Activated CD4-positive, CD25-positive, alpha-beta regulatory T cell (primary cell): ENCODE measurements around the gene MAML3.
"Not testable (repeated sequence)": the region's sequence is repeated elsewhere in the genome, so short reads cannot be mapped to it uniquely, and the experiment has no call there.

Source experiments
- DNase-seq, 4 experiments: peaks; one replicate each; lab custom pipeline; 2025; lab: John Stamatoyannopoulos, UW

Gene MAML3

GRCh38 chr4:139961344-139961946 is 192.5 kb downstream of the MAML3 start:
- DNase-seq = no peak

- DNase-seq = no peak
Measured at GRCh38 chr4:139959396-139959795, 194.6 kb downstream of the MAML3 start.

- DNase-seq = no peak
Measured at GRCh38 chr4:139958739-139959098, 195.3 kb downstream of the MAML3 start.

DNA sequence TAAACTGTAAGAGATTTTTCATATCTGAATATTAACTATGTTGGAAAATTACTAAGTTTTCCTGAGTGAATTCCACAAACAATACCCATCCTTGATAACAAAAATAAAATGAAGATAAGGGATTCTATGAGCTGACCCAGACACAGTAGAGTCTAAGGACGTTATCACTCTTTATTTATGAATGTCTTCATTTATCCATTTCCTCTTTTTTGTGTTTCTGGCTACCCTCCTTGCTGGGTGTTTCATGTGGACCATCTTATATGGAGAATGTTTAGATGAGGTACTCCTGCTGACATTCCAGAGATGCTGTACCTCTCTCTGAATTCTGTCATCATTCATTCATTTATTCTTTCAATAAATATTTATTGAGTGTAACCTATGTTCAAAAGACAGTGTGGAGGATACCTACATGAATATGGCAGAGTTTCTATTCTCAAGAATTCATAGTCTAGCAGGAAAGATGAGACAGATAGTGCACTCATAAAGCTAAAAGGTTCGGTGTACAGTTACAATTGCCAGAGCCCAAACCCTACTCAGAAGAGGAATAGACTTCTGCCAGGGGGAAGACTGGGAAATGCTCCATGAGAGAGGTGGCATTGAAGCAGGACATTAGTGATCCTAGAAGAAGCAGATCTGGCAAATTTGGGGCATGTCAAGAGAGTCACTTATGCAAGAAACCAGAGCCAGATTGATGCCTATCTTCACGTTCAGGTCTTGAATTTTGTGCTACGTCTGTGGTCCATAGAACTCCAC is 195.8 kb downstream of the MAML3 start:
- no peak for DNase-seq

GRCh38 chr4:139957065-139957464 is 196.9 kb downstream of the MAML3 start:
- no peak for DNase-seq

GRCh38 chr4:139956507-139957017 is 197.4 kb downstream of the MAML3 start:
- no peak for DNase-seq

DNA sequence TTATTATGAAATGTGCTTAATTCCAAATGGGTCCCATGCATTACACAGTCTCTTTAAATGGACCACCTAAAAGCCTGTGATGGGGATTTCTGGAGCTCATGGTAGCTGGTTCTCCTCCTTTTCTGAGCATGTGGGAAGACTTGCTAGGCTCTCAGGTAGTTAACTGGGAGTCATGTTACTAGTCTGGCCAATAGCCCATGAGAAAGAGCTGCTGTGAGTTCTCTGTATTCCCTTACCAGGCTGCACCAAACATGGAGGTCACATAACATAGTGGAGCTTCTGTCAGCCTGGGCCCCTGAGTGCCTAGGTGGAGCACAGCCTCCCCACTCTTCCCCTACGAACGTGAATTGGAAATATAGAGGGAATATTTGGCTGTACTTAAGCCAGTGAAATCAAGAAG is 198.4 kb downstream of the MAML3 start:
- DNase-seq = no peak

DNA sequence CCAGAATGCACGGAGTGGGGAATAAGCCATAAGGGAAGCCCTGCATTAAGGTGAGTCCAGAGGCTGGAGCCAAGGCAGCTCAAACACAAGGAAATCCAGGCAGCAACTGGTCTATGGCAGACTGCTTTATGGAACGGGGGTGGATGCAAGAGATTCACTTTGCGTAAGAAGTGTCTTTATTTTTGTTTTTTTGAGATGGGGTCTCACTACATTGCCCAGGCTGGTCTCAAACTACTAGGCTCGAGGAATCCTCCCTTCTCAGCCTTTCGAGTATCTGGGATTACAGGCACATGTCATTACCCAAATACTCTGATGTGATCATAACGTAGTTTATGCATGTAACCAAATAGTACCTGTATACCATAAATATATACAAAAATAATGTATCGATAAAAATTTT is 199.5 kb downstream of the MAML3 start:
- DNase-seq = no peak

DNA sequence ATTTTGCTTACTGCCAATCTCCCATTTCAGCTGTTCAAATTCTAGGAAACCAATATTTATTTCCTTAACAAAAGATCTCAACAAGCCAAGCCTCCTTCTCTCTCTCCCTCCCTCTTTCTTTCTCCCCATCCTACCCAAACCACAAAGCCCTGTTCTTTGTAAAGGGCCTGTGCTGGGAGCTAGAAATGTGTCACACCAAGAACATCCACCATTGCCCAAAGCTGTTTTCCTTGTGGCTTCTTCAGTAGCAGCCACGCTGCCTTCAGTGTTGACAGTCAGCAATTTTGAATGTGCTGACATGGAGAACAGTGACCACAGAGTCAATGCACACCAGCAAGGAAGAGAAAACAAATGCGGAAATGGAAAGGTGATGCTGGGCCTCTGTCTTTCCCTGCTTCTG is 203.0 kb downstream of the MAML3 start:
- no peak for DNase-seq

DNA sequence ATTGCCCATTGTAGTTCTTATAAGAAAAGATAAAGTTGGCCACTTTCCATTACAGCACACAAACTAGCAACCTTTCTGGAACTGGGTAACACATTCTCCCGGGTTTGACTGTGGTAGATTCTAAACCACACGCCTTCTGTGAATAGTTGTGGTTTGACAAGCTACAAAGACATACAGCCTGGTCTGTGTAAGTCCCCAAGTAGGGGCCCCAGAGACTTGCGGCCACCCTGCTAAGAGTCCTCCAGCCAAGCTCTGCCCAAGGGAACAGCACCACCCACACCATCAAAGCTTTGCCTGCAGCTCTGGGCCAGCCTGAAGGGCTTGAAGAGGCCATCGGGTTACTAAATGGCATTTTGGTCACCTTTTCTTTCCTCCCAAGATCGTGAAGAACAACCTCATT is 203.4 kb downstream of the MAML3 start:
- no peak for DNase-seq

DNA sequence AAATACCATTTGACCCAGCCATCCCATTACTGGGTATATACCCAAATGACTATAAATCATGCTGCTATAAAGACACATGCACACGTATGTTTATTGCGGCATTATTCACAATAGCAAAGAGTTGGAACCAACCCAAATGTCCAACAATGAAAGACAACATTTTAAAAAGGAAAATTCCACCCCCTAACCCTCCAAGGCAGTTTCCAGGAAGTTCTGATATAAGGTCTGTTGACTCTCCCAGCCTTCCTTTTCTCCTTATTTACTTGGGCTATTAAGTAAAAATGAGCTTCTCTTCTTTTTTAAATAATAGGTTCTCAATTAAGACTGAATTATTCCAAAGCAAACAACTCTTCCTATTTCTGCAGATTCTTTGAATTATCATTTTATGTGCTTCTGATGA is 209.1 kb downstream of the MAML3 start:
- not testable (repeated sequence) for DNase-seq

DNA sequence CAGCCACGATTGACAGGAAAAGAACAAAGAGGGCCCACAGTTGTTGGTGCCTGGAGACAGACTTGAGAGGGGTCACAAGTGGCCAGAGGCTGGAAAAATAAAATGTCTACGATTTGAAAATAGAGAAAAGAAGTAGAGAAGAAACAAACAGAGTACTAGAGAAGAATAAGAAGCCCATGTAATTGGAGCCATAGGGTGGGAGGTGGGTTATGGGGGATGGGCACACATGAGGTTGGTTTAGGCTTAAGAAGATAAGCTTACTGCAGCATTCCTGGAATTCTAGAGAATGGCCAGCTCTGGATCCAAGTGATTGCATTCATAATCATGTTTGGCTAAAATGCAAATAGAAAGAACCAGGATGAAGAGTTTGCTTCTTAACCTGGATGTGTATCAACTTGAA is 210.7 kb downstream of the MAML3 start:
- no peak for DNase-seq

- no peak for DNase-seq
Measured at GRCh38 chr4:139942241-139942640, 211.7 kb downstream of the MAML3 start.

DNA sequence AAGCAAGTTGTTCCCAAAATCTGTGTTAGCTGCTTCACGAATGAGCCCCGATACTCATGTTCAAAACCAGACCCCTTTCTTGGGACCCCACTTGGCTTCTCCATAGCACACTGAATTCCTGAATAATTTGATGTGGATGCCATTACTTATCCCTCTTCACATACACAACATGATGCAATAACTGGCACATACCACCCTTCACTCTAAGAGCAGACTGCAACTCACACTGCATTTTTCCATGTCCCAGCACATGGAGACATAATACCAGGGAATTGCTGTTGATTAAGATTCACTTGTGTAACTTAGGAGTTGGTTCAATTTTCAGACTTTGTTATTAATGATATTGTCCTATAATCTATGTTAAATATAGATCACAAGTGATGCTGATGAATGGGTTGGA is 213.4 kb downstream of the MAML3 start:
- no peak for DNase-seq

DNA sequence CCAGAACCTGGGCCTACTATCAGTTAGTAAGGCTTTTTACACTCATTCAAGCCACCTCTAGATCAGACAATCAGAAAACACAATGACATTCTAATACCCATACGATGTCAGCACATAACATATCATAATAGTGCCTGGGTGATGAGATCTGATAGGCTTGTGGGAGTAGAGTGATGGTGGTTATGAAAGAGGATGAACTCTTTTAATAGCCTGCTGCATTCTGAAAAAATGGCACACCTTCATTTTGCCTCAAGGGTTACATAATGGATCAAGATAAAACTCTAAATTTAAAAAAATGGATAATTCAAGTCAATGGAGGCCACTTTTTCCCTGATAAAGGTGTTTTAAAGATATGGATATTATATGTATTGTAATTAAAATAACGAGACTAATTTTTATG is 215.6 kb downstream of the MAML3 start:
- no peak for DNase-seq

GRCh38 chr4:139935911-139936310 is 218.1 kb downstream of the MAML3 start:
- DNase-seq = no peak

- no peak for DNase-seq
Measured at GRCh38 chr4:139934708-139935195, 219.2 kb downstream of the MAML3 start.

DNA sequence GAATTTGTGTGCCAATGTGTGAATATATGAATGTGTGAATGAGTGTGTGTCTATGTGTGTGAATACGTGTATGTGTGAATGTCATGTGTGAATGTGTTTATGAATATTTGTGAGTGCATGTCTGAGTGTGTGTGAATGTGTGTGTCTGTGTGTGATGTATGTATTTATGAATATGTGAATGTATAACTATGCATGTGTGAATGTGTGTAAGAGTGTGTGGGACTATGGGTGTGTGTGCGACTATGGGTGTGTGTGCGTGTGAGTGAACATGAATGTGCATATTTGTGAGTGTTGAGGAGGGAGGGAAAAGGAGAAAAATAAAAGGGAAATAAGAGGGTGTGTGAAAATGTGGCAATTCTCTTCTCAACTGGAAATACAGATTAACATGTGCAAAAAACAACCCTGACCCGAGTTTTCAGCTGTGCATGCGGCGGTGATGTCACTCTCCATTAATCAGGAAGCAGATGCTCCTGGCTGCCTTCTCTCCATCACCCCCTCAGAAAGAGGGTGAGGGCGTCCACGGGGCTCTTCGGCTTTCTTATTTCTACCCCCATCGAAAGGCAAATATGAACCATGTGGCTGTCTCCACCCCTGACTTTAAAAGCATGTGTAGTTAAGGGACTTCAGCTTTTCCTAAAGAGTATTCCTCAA is 219.8 kb downstream of the MAML3 start:
- no peak for DNase-seq

- no peak for DNase-seq
Measured at GRCh38 chr4:139933541-139933940, 220.4 kb downstream of the MAML3 start.

DNA sequence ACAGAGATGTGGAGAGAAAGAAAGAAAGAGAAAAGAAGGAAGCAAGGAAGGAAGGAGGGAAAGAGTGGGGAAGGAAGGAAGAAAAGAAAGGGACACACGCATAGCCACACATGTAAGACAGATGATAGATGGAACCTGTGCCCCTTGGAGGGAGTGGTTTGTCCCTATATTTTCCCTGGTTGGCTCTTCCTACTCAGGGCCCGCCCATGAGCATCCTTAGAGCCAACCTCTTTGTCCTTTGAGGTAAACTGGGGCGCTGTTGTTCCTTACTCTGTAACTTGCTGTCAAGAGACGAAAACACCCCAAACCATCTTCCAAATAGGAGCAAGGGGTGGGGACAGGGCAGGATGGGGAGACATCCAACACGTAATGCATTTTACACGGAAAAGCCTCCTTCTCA is 220.9 kb downstream of the MAML3 start:
- DNase-seq = no peak

GRCh38 chr4:139924782-139925181 is 229.2 kb downstream of the MAML3 start:
- DNase-seq = no peak

DNA sequence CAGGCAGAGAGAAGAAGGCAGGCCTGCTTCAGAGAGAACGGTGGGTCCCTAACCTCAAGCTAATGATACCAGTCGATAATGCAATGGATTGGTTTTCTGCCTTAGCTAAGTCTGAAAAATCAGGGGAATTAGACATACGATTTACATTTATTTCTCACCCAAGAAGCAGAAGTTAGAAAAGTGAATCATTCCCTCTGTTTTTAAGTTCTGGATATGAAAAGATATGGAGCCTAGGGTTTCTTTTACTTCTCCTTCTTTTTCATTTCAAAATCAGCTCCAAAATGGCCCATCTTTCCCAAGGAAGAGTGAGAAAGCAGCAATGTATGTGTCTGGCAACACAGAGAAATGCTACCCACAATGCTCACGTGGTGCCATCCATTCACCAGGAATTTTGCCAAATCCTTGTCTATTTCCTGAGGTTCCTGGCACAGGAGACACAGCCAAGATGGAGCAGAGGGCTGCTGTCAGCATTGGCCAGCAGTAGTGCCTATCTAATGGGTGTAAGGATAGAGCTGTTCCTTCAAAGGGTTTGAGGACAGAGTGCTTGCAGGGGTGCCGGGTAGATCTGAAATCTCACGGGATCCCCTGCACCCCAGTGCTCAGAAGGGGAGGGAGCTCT is 231.5 kb downstream of the MAML3 start:
- no peak for DNase-seq
